Glutamatergic neuron (in vitro differentiated cells): ENCODE measurements around the gene ANAPC15. TPM values are rescaled to one million over a fixed set of nuclear protein-coding genes. Genes with fewer than 3 reads are reported as not detected.

Experiments used
- DNase-seq: peaks from one replicate; pipeline ENCODE4 v3.0.0; 2022
- H3K27ac Mint-ChIP-seq: one replicate; pipeline ENCODE4 v1.8.0; 2020; ENCODE audit warnings: mild to moderate bottlenecking, mixed read lengths, inconsistent platforms; ENCODE audit not compliant: unreplicated experiment
- H3K27me3 Mint-ChIP-seq: one replicate; pipeline ENCODE4 v1.8.0; 2020; ENCODE audit warnings: mild to moderate bottlenecking, moderate library complexity, mixed read lengths, inconsistent platforms; ENCODE audit not compliant: unreplicated experiment
- H3K36me3 Mint-ChIP-seq: one replicate; pipeline ENCODE4 v1.8.0; 2020; ENCODE audit warnings: mild to moderate bottlenecking, mixed read lengths, inconsistent platforms; ENCODE audit not compliant: unreplicated experiment
- H3K4me1 Mint-ChIP-seq: one replicate; pipeline ENCODE4 v1.8.0; 2020; ENCODE audit warnings: mild to moderate bottlenecking, low read depth, mixed read lengths, inconsistent platforms; ENCODE audit not compliant: unreplicated experiment
- H3K4me3 Mint-ChIP-seq: one replicate; pipeline ENCODE4 v1.8.0; 2020; ENCODE audit warnings: mild to moderate bottlenecking, mixed read lengths, inconsistent platforms; ENCODE audit not compliant: unreplicated experiment
- H3K9me3 Mint-ChIP-seq: one replicate; pipeline ENCODE4 v1.8.0; 2020; ENCODE audit warnings: mild to moderate bottlenecking, moderate library complexity, mixed read lengths, inconsistent platforms; ENCODE audit not compliant: unreplicated experiment
- total RNA-seq: library from RNA; stranded (reverse); fragmentation: NEBNext Ultra II Directional; extraction: Animal tissue kit (Norgen Biotek cat#: 25700); gene quantifications from one replicate; pipeline ENCODE4 v1.2.1, GENCODE V29; 2021; ENCODE audit not compliant: unreplicated experiment
- TF ChIP-seq, protein P1 (sequence below): fragments of 200-600 bp; sonication (generic); IDR thresholded peaks from one replicate; pipeline ENCODE4 v1.5.0; 2021; ENCODE audit not compliant: partially characterized antibody, unreplicated experiment

The ANAPC15 gene
- total RNA-seq, 1 donor from 2014 or later, result 31.9 TPM

DNA sequence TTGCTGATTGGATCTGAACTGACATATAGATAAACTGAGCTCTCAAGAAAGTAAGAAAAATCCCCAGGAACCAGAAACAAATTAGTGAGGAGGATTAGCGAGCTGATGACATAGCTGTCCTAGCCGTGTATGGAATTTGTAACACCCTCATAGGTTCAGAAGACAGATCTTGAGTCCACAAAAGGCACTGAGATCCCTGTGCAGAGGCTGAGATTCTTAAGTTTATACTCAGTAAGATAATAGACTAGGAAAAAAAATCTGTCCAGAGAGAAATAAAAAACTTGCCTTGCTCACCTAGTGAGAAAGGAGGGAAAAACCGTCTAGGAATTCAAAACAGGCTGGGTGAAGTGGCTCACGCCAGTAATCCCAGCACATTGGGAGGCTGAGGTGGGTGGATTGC lies 36.7 kb downstream of the ANAPC15 start:
- Mint-ChIP-seq H3K36me3 (no peaks in the 10 kb centered on the region), H3K9me3 (peaks cover 5% of the 10 kb centered on the region), H3K27me3 (peaks cover 4% of the 10 kb centered on the region), H3K4me3 (no peak overlapping the region), H3K4me1 (peaks cover 10% of the 10 kb centered on the region), H3K27ac (no peak overlapping the region)
- TF ChIP-seq, protein P1, sequence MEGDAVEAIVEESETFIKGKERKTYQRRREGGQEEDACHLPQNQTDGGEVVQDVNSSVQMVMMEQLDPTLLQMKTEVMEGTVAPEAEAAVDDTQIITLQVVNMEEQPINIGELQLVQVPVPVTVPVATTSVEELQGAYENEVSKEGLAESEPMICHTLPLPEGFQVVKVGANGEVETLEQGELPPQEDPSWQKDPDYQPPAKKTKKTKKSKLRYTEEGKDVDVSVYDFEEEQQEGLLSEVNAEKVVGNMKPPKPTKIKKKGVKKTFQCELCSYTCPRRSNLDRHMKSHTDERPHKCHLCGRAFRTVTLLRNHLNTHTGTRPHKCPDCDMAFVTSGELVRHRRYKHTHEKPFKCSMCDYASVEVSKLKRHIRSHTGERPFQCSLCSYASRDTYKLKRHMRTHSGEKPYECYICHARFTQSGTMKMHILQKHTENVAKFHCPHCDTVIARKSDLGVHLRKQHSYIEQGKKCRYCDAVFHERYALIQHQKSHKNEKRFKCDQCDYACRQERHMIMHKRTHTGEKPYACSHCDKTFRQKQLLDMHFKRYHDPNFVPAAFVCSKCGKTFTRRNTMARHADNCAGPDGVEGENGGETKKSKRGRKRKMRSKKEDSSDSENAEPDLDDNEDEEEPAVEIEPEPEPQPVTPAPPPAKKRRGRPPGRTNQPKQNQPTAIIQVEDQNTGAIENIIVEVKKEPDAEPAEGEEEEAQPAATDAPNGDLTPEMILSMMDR, result no peak
- no peak for DNase-seq

- no peak for DNase-seq
Measured at GRCh38 chr11:72075109-72075508, 37.4 kb downstream of the ANAPC15 start.

DNA sequence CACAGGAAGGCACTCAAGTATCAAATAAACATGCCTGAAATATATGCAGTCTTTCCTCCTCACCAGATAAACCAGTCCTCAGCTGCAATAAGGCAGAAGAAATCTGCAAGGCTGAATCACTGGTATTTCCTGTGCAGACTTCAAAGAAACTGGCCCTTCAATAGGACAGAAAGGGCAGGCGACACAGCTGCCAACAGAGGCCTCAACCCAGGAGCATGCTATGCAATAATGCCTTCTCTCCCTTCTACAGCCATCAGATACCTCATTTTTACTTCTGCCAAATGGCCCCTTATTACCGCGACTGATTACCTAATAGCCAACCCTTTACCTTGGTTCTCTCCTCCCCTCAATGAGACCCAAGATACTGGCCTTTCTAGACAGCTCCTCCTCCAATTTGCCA lies 40.1 kb downstream of the ANAPC15 start:
- H3K4me1 Mint-ChIP-seq, result peaks cover 16% of the 10 kb centered on the region
- TF ChIP-seq, protein P1, result no peak
- no peak overlapping the region for H3K27ac Mint-ChIP-seq
- H3K27me3 Mint-ChIP-seq, result peaks cover 2% of the 10 kb centered on the region
- no peak for DNase-seq
- H3K36me3 Mint-ChIP-seq, result no peaks in the 10 kb centered on the region
- no peaks in the 10 kb centered on the region for H3K9me3 Mint-ChIP-seq
- H3K4me3 Mint-ChIP-seq, result no peak overlapping the region

More at GRCh38 chr11:72075109-72075508, 37.4 kb downstream of the ANAPC15 start:
- TF ChIP-seq, protein P1, result no peak
- Mint-ChIP-seq H3K4me3 (no peak overlapping the region), H3K9me3 (peaks cover 5% of the 10 kb centered on the region), H3K4me1 (peaks cover 12% of the 10 kb centered on the region), H3K36me3 (no peaks in the 10 kb centered on the region), H3K27ac (no peak overlapping the region), H3K27me3 (peaks cover 4% of the 10 kb centered on the region)

GRCh38 chr11:72070491-72070890 lies 42.0 kb downstream of the ANAPC15 start:
- Mint-ChIP-seq H3K27me3 (peaks cover 2% of the 10 kb centered on the region), H3K4me3 (no peak overlapping the region), H3K9me3 (peaks cover 3% of the 10 kb centered on the region), H3K4me1 (peaks cover 20% of the 10 kb centered on the region), H3K27ac (no peak overlapping the region), H3K36me3 (no peaks in the 10 kb centered on the region)
- DNase-seq, result no peak
- TF ChIP-seq, protein P1, result no peak

GRCh38 chr11:72069787-72070251 lies 42.7 kb downstream of the ANAPC15 start:
- H3K27ac Mint-ChIP-seq, result no peak overlapping the region
- no peak overlapping the region for H3K4me3 Mint-ChIP-seq
- DNase-seq, result no peak
- peaks cover 20% of the 10 kb centered on the region for H3K4me1 Mint-ChIP-seq
- H3K27me3 Mint-ChIP-seq, result peaks cover 2% of the 10 kb centered on the region
- no peaks in the 10 kb centered on the region for H3K36me3 Mint-ChIP-seq
- TF ChIP-seq, protein P1, result no peak
- H3K9me3 Mint-ChIP-seq, result peaks cover 3% of the 10 kb centered on the region
